H7 (cell line): Measurements from ENCODE around the gene KRT24. TPM values are rescaled to one million over a fixed set of nuclear protein-coding genes. Genes with fewer than 3 reads are reported as not detected.
"Not testable (repeated sequence)": the region's sequence is repeated elsewhere in the genome, so short reads cannot be mapped to it uniquely, and the experiment has no call there.

ENCODE experiments used
- DNase-seq: peaks from one replicate; pipeline ENCODE4 v3.0.0; 2012
- H3K27me3 ChIP-seq: 2 replicates; pipeline ENCODE4 v1.6.0; 2011; ENCODE audit warnings: mild to moderate bottlenecking, low read length; ENCODE audit not compliant: control insufficient read depth, insufficient read depth
- H3K36me3 ChIP-seq: replicated peaks from 2 replicates; pipeline ENCODE4 v1.5.1; 2011; ENCODE audit warnings: low read length; ENCODE audit not compliant: control insufficient read depth, insufficient read depth
- H3K4me3 ChIP-seq: 2 replicates; pipeline ENCODE4 v1.5.1; 2011; ENCODE audit warnings: low read depth, mild to moderate bottlenecking, control low read depth, low read length, moderate library complexity; ENCODE audit not compliant: insufficient read depth
- total RNA-seq: library from RNA; depleted of rRNA; stranded (reverse); fragments of >200 nt; shearing (Covaris generic); gene quantifications from 2 replicates; pipeline ENCODE4 v1.2.3, GENCODE V29; 2014; rRNA removed

The KRT24 gene
- total RNA-seq: not detected in 2 replicates

DNA sequence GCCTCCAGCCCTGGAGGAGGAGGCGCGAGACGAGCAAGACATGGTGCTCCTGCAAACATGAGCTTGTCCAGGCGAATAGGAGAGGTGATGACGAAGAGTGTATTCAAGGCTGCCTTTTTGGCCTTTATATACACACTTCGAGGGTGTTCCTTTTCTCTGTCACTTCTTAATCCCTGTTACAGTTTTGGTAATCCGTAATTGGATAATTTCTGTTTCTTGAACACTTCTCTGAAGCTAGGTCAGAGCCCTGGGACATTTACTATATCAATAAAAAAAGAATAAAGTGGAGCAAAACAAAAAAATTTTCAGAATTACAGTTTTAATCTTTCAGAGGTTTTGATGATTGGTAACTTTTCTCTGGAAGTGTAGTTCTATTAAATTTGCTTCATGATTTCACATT lies at the start of gene KRT24:
Gene KRT24, minus strand, starts transcription at position 101 of the 400 bp plus-strand sequence. Its CDS starts 59 bp downstream, at position 42.
- Histone ChIP-seq H3K27me3 (no peaks in the 10 kb centered on the region), H3K4me3 (no peak within 1 kb of the TSS), H3K36me3 (no peaks in the 10 kb centered on the region)
- no peak for DNase-seq

DNA sequence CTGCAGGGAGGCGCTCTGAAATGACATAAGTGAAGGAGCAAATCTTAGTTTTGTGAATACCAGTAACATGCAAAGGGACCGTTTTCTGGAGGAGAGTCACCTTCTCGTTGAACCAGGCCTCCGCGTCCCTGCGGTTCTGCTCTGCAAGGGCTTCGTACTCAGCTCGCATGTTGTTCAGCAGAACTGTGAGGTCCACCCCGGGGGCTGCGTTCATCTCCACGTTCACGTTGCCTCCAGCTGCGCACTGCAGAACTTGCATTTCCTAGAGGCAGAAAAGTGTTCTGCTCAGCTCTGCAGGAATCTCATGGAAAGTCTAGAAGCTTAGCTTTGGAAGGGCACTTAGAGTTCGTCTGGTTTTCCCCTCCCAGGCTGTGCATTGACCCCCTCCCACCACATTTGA lies 47.5 kb upstream of the KRT24 start:
- H3K27me3 ChIP-seq: no peaks in the 10 kb centered on the region
- H3K4me3 ChIP-seq: no peak overlapping the region
- DNase-seq: no peak
- H3K36me3 ChIP-seq: no peaks in the 10 kb centered on the region

DNA sequence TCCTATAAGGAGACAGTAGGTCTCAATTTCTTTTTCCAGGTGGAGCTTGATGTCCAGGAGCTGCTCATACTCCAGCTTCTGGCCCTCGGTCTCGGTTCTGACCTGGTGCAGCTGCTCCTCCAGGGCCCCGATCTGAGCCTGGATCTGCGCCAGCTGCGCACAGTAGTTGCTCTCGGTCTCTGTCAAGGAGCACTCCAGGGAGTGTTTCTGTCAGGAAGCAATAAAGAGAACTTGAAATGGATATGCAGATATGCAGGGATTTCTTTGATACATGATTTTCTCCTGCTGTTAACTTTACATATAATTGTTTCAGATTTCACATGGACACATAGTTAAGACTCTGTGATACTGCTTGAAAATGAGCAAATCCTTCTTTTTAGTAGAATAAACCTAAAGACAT lies 46.8 kb upstream of the KRT24 start:
- Histone ChIP-seq H3K36me3 (no peaks in the 10 kb centered on the region), H3K4me3 (no peak overlapping the region), H3K27me3 (no peaks in the 10 kb centered on the region)
- no peak for DNase-seq

DNA sequence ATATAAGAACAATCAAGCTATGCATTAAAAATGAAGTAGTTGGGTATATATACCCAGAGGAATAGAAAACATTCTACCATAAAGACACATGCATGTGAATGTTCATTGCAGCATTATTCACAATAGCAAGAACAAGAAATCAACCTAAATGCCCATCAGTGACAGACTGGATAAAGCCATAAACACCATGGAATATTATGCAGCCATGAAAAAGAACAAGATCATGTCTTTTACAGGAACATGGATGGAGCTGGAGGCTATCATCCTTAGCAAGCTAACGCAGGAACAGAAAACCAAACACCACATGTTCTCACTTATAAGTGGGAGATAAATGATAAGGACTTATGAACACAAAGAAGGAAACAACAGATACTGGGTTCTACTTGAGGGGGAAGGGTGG lies 45.1 kb upstream of the KRT24 start:
- not testable (repeated sequence) for DNase-seq, H3K4me3 ChIP-seq, H3K27me3 ChIP-seq, H3K36me3 ChIP-seq

DNA sequence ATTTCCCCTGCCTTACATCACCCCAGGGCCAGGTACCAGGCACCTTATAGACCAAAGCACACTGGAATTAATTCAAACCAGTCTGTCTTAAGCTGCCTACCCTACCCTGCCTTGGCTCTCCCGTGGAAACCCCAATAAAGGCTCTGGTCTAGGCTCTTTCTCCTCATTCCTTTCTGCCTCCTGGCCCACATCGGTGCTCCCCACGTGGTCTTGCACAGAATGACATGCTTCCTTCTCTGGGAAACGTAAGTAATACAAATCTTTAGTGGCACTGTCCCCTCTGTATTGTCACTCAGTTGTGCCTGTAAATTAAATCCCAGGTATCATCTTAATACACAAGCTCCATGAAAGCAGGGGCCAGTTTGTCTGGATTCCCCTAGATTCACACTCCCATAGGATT lies 35.0 kb upstream of the KRT24 start:
- no peak for DNase-seq
- Histone ChIP-seq H3K4me3 (no peak overlapping the region), H3K36me3 (no peaks in the 10 kb centered on the region), H3K27me3 (no peaks in the 10 kb centered on the region)

DNA sequence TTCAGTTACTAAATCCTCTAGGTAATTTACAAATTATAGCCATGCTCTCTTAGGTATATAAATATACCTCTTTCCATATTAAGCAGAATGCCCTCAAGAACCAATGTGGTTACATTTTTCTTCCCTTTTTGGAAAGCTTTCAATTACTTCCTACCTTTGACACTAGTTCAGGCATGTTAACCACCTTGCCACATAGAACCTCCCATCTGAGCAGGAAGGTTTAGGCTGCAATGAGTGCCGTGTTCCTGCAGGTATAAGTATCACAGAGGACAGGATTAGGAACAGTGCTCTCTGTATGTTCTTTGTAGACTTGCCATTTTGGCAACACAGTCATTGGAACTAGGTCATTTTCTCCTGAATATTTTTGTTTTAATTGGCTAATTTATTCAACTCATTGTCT lies 31.5 kb upstream of the KRT24 start:
- Histone ChIP-seq H3K27me3 (no peaks in the 10 kb centered on the region), H3K4me3 (no peak overlapping the region), H3K36me3 (no peaks in the 10 kb centered on the region)
- DNase-seq: no peak

DNA sequence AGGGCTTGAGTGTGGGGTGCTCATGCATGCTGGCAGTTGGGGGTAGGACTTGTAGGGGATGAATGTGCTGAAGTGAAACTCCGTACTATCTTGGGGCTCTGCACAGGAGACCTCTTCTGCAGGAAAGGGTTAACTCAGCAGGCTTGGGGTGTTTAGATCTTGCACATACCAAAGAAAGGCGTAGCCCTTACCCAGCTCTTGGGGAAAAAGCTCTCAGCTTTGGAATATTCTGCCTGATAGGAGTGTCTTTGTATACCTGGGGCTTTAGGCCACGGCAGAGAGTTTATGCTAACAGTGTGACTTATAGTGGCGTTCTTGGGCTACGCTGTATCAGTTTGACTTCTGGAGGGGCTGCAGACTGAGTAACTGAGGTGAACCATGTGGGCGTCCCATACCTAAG lies 30.5 kb upstream of the KRT24 start:
- Histone ChIP-seq H3K27me3 (no peaks in the 10 kb centered on the region), H3K36me3 (no peaks in the 10 kb centered on the region), H3K4me3 (no peak overlapping the region)
- DNase-seq: no peak

DNA sequence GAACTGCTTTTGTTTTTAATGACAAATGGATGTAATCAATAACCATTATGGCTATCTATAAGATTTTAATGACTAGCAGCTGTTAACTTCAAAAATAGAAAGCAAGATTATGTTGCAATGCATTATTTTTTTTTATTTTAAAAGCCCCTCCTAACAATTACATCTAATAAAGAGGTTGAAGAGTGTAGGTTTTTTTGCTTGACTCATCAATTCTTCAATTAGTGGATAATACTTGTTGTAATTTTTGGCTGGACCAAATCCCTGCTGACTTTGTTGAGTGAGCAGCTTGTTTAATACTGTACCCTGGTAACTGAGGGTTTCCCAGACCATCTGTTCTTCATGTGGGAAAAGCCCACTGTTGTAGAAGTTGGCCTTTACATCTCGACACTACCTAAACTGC lies 27.4 kb upstream of the KRT24 start:
- no peak for DNase-seq
- Histone ChIP-seq H3K4me3 (no peak overlapping the region), H3K27me3 (no peaks in the 10 kb centered on the region), H3K36me3 (no peaks in the 10 kb centered on the region)

DNA sequence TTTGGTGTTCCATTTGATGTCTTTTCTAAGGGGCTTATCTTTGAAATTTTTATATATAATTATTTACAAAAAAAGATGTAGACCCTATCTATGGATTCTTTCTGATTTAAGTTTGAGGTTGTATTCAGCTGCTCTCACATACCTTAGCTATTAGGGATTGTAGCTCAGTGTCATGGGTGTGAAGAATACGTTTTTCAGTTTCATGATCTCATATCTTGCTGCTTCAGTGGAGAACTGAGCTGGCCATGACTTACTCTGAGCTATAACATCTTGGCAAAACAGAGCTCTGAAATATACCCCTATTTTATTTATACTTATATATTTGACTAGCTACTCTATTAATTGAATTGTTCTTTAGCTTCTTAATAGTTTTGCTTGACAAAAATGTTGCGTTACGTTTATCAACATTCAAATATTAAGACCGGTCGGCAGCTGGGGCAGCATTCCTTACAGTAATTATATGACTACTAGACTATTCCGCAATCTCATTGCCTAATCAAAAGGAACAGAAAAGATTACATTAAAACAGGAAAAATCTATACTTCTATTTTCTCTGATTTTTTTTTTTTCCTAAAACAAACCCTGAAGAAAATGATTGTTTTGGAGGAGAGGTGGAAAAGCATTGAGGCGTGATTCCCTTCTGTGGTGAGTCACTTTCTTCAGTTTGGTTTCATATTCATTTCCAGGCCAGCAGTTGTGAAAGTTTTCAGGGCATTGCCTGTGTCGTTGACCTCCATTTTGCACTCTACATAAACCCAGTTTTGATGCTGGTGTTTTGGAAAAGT lies 24.1 kb upstream of the KRT24 start:
- Histone ChIP-seq H3K4me3 (no peak overlapping the region), H3K27me3 (no peaks in the 10 kb centered on the region), H3K36me3 (no peaks in the 10 kb centered on the region)
- DNase-seq: no peak

DNA sequence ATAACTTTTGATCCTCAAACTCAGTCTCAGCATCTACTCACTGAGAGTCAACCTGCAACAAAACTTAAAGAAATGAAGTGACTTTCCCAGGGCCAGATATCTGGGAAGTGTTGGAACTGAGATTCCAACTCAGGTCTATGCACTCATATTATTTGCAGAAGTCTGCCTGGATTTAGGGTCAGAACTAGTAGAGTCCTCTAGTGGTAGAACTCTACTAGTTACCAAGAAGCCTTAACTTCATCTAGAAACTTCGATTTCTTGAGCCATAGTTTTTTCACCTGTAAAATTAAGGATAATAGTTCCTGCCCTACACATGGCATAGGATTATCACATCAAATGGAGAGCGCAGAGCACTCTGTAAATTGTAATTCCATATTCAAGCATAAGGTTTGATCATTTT lies 23.4 kb upstream of the KRT24 start:
- Histone ChIP-seq H3K36me3 (no peaks in the 10 kb centered on the region), H3K27me3 (no peaks in the 10 kb centered on the region), H3K4me3 (no peak overlapping the region)
- DNase-seq: peak; percentile 39

DNA sequence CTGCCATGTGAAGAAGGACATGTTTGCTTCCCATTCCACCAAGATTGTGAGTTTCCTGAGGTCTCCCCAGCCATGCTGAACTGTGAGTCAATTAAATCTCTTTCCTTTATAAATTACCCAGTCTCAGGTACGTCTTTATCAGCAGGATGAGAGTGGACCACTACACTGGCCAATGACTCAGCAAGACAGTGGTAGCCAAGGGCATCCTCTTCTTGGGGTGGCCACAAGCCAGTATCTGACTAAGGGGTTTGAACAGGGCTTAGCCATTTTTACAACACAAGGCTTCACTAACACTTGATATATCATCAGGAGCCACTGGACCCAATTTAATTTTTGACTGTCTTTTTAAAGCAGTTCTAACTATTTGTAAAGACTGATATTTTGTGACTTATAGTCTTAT lies 21.1 kb upstream of the KRT24 start:
- no peak overlapping the region for H3K4me3 ChIP-seq

DNA sequence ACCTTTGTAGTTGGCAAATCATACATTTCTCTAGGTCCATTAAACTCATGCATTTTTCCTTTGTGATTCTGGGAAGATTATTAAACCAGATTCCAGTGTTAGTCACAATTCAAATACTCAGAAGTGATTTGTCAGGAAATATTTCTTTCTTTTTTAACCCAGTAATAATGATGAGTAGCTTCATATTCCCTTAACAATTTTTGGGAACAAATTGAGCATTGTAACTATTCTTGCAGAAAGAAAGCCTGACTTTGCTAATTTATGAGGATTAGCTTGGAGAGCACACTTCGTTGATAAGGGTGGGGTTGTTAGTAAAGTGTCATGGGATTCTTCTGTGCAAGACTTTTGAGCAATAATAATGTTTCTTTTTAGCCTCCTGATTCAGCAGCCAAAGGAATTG lies 18.7 kb upstream of the KRT24 start:
- DNase-seq: no peak
- Histone ChIP-seq H3K36me3 (no peaks in the 10 kb centered on the region), H3K4me3 (no peak overlapping the region), H3K27me3 (no peaks in the 10 kb centered on the region)

More for the DNA sequence above, 21.1 kb upstream of the KRT24 start:
- Histone ChIP-seq H3K36me3 (no peaks in the 10 kb centered on the region), H3K27me3 (no peaks in the 10 kb centered on the region)
- no peak for DNase-seq

DNA sequence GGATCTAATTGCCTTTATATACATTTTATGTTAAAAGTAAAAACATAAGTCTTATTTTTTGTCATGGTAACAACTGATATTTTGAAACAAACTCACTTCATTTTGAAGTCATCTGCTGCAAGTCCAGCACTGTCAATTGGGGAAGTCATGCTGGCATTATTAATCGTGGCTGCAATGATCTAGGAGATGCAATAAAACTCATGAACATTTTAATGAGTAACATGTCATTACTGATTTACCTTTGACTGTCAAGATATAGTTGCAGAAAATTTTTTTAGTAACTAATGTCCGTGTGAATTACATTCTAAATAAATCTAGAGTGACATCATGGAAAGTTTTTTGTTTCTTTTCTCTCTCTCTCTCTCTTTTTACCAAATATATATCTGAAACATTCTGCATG lies 17.3 kb upstream of the KRT24 start:
- DNase-seq: no peak
- H3K27me3 ChIP-seq: no peaks in the 10 kb centered on the region
- H3K36me3 ChIP-seq: no peaks in the 10 kb centered on the region
- no peak overlapping the region for H3K4me3 ChIP-seq

DNA sequence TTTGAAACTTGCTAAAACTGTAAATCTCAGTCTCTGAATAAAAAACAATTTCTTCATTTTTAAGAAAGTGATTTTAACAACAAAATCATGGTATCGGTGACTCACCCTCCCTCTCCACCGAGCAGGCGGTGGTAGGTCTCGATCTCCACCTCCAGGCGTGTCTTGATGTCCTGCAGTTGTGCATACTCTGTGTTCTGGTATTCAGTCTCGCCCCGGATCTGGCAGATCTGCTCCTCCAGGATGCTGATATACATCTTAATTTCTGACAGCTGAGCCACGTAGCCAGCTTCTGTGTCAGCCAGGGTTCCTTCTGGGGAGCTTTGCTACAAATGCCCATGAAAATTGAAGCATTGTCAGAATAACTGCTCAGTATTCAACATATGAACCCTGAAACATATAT lies 15.4 kb upstream of the KRT24 start:
- Histone ChIP-seq H3K27me3 (no peaks in the 10 kb centered on the region), H3K4me3 (no peak overlapping the region), H3K36me3 (no peaks in the 10 kb centered on the region)
- DNase-seq: no peak

DNA sequence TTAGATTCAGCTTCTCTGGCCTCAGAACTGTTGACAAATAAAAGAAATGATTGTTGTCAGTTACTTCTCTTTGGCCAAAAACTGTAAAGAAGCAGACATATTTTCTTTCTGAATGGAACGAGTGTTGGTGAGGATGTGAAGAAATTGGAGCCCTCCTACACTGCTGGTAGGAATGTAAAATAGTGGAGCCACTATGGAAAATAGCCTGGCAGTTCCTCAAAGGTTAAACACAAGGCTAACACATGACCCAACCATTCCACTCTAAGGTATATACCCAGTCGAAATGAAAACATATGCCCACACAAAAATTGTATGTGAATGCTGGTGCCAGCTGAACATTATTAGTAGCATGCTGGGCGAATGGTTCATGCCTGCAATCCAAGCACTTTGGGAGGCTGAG lies 14.2 kb upstream of the KRT24 start:
- H3K36me3 ChIP-seq: no peaks in the 10 kb centered on the region
- no peak overlapping the region for H3K4me3 ChIP-seq
- no peak for DNase-seq
- no peaks in the 10 kb centered on the region for H3K27me3 ChIP-seq

DNA sequence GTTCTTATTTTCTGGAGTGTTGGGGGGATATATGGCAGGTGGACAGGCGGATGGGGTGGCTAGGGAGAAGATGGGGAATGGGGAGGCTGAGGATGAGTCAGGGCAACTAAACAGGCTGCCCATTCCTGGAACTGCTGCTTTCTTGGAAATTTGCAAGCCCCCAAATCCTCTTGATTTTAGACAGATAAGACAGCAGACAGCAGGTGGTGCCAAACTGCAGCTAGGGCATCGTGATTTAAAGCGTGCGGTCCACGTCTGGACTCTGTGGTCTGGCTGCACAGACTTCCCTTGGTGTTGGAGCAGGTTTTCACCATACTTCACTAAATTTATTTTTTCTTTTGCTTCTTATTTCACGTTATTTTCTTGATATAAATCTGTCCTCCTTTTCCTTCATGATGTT lies 10.9 kb upstream of the KRT24 start:
- Histone ChIP-seq H3K27me3 (no peaks in the 10 kb centered on the region), H3K4me3 (no peak overlapping the region), H3K36me3 (no peaks in the 10 kb centered on the region)
- no peak for DNase-seq
